Pancreas (tissue), 10 donors: ENCODE results near the gene FMNL2. TPM values are rescaled to one million over a fixed set of nuclear protein-coding genes. Genes with fewer than 3 reads are reported as not detected.

Experiments
- ATAC-seq, 4 donors: fragments of 200-7000 bp; cut with Tn5 transposase; one replicate each; pipeline versions ENCODE4 v1.8.0 to v1.9.1; 2020; ENCODE audit warnings: mild to moderate bottlenecking in 4 of 4, moderate library complexity in 4 of 4
- DNase-seq, 6 donors: peaks; one replicate each; pipeline ENCODE4 v3.0.0-alpha.2; 2020
- FAIRE-seq: peaks from 2 replicates; lab custom pipeline; 2012; peaks lifted over from hg19 to GRCh38; lab: Jason Lieb, UNC
- H3K27ac ChIP-seq, 4 donors: fragments of 200-600 bp; sonication (generic); 1 replicate in 3 of 4; 2 replicates in 1 of 4; pipeline versions ENCODE4 v1.5.0 to v1.8.0; 2020
- H3K27me3 ChIP-seq, 4 donors: fragments of 200-600 bp; one replicate each; pipeline ENCODE4 v1.8.0; 2021
- H3K36me3 ChIP-seq, 3 donors: fragments of 200-600 bp; sonication (generic) in 1 of 3; one replicate each; pipeline versions ENCODE4 v1.5.0 to v1.8.0; 2020 to 2021
- H3K4me1 ChIP-seq, 3 donors: fragments of 200-600 bp; one replicate each; pipeline ENCODE4 v1.8.0; 2021
- H3K4me3 ChIP-seq, 4 donors: fragments of 200-600 bp; sonication (generic) in 2 of 4; one replicate each; pipeline versions ENCODE4 v1.5.0 to v1.8.0; 2020 to 2021
- H3K9me3 ChIP-seq, 4 donors: fragments of 200-600 bp; one replicate each; pipeline ENCODE4 v1.8.0; 2021
- WGBS, 2 donors: extraction: QIAGEN DNeasy Blood & Tissue Kit; methylation state at CpG; one replicate each; pipeline ENCODE4 v1.1.7; 2013; 5-methylcytosine and 5-hydroxymethylcytosine counted together
- intact Hi-C, 3 donors: fragments of 100-400 bp; cut with DNase I; formaldehyde crosslinking; loops; one replicate each; pipeline versions ENCODE4 v1.11.1 to v1.14.2; 2022
- polyA plus RNA-seq, 2 donors: library from polyadenylated mRNA; stranded (reverse); fragments of 200-250 nt; gene quantifications; one replicate each; pipeline ENCODE4 v1.2.3, GENCODE V29; 2013
- total RNA-seq, 6 donors: library from RNA; stranded (reverse); fragmentation: NEBNext Ultra II Directional in 4 of 6; extraction: Animal tissue kit (Norgen Biotek cat#: 25700) in 4 of 6; gene quantifications; one replicate each; pipeline versions ENCODE4 v1.2.1 to v1.2.4, GENCODE V29; 2021 to 2023
- TF ChIP-seq, protein P1 (sequence below), 4 donors: fragments of 200-600 bp; sonication (generic) in 3 of 4; IDR thresholded peaks; one replicate each; pipeline versions ENCODE4 v1.5.0 to v1.8.0; 2021; ENCODE audit warnings: antibody characterized with exemption in 4 of 4
- donor health status: healthy with polysubstance abuse.
- donor health status: DM: no; HTN: no; CAD: no; lungs with moderate emphysema.
- donor health status: DM: no; HTN: no; CAD: no.
- donor health status: control.
- donor health status: control.
- donor health status: Bipolar disorder and iron deficiency.
- donor health status: DM: yes; HTN: yes; CAD: no.
- donor health status: DM: no; HTN: no; CAD: no.
- donor health status: DM: no; HTN: no; CAD: no.
- donor health status: DM: yes; HTN: yes; CAD: no.

FMNL2 gene
- total and polyA plus RNA-seq, 8 donors, result 7.5 to 22.3 (median 11.3) TPM

DNA sequence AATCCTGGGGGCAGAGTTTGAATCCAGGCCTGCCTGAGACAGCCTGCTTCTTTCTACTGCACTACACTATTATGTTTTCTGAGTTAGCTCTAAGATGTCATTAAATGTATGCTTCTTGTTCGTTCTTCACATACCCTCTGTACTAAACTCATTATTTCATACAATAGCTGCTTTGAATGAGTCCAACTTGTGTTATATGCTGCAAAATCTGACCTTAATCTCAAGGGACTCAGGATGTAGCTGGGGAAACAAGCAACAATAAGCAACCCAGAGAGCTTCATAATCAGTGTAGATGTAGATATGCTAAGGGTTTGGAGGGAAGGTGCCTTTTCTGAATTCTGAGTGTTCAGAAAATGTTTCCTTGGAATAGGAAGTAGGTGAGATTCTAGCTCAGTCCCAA, 14.4 kb downstream of the FMNL2 start:
- Histone ChIP-seq H3K4me3 (no peak overlapping the region), H3K4me1 (no peaks in the 10 kb centered on the region), H3K9me3 (no peaks in the 10 kb centered on the region), H3K27ac (no peak overlapping the region), H3K36me3 (no peaks in the 10 kb centered on the region), H3K27me3 (no peaks in the 10 kb centered on the region)
- DNase-seq, result no peak
- no peak for ATAC-seq
- intact Hi-C loops, result no loop called here
- no peak for FAIRE-seq
- TF ChIP-seq, protein P1, sequence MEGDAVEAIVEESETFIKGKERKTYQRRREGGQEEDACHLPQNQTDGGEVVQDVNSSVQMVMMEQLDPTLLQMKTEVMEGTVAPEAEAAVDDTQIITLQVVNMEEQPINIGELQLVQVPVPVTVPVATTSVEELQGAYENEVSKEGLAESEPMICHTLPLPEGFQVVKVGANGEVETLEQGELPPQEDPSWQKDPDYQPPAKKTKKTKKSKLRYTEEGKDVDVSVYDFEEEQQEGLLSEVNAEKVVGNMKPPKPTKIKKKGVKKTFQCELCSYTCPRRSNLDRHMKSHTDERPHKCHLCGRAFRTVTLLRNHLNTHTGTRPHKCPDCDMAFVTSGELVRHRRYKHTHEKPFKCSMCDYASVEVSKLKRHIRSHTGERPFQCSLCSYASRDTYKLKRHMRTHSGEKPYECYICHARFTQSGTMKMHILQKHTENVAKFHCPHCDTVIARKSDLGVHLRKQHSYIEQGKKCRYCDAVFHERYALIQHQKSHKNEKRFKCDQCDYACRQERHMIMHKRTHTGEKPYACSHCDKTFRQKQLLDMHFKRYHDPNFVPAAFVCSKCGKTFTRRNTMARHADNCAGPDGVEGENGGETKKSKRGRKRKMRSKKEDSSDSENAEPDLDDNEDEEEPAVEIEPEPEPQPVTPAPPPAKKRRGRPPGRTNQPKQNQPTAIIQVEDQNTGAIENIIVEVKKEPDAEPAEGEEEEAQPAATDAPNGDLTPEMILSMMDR (IDR thresholded peaks at IDR 0.05), result no peak
- WGBS, 2 donors, result 65 to 74% methylated on average over 1 of the region's 1 CpG

GRCh38 chr2:152350155-152350679, 15.2 kb downstream of the FMNL2 start:
- Histone ChIP-seq H3K4me1 (no peaks in the 10 kb centered on the region), H3K27me3 (no peaks in the 10 kb centered on the region), H3K4me3 (no peak overlapping the region), H3K9me3 (no peaks in the 10 kb centered on the region), H3K27ac (no peak overlapping the region), H3K36me3 (no peaks in the 10 kb centered on the region)
- no peak for ATAC-seq
- WGBS, 2 donors, result 93 to 95% methylated on average over 5 of the region's 5 CpGs
- DNase-seq, result no peak
- FAIRE-seq, result no peak
- intact Hi-C loops, result no loop called here
- TF ChIP-seq, protein P1 (IDR thresholded peaks at IDR 0.05), result no peak

DNA sequence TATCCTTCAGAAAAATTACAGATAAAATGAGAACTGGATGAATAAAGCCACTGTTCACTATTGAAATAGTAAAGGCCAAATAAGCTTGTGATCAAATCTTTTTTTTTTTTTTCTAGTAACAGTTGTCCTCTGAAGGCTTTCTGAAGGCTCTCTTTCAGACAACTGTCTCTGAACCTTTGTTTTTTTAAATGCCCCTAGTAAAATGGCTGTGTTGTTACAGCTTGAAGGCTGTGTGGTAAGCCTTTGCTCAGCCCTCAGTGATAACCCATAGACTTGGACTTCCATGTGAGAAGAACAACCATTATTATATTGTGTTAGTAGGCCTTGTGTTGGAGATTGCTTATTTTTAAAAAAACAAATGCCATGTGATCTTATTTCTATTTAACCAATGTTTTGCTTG, 17.6 kb downstream of the FMNL2 start:
- Histone ChIP-seq H3K27me3 (no peaks in the 10 kb centered on the region), H3K4me3 (no peak overlapping the region), H3K27ac (no peak overlapping the region), H3K4me1 (no peaks in the 10 kb centered on the region), H3K9me3 (no peaks in the 10 kb centered on the region), H3K36me3 (no peaks in the 10 kb centered on the region)
- intact Hi-C loops, result no loop called here
- ATAC-seq (no peak), FAIRE-seq (no peak), DNase-seq (no peak)
- TF ChIP-seq, protein P1 (IDR thresholded peaks at IDR 0.05), result no peak

- Histone ChIP-seq H3K9me3 (no peaks in the 10 kb centered on the region), H3K27me3 (no peaks in the 10 kb centered on the region), H3K36me3 (no peaks in the 10 kb centered on the region), H3K27ac (no peak overlapping the region), H3K4me1 (no peaks in the 10 kb centered on the region), H3K4me3 (no peak overlapping the region)
- no peak for DNase-seq
- ATAC-seq, result no peak
- WGBS, 2 donors, result 61 to 73% methylated on average over 2 of the region's 2 CpGs
- intact Hi-C loops, result no loop called here
- TF ChIP-seq, protein P1 (IDR thresholded peaks at IDR 0.05), result no peak
- FAIRE-seq, result no peak
Observed at GRCh38 chr2:152353364-152353763, 18.4 kb downstream of the FMNL2 start.

GRCh38 chr2:152354069-152354755, 19.2 kb downstream of the FMNL2 start:
- intact Hi-C loops, result no loop called here
- WGBS, 2 donors, result 88 to 92% methylated on average over 4 of the region's 4 CpGs
- TF ChIP-seq, protein P1 (IDR thresholded peaks at IDR 0.05), result no peak

More at GRCh38 chr2:152354069-152354755, 19.2 kb downstream of the FMNL2 start:
- H3K4me1 ChIP-seq, result no peaks in the 10 kb centered on the region
- no peak overlapping the region for H3K27ac ChIP-seq
- FAIRE-seq, result no peak
- H3K27me3 ChIP-seq, result no peaks in the 10 kb centered on the region
- DNase-seq, result no peak
- ATAC-seq, result no peak
- H3K36me3 ChIP-seq, result no peaks in the 10 kb centered on the region
- no peaks in the 10 kb centered on the region for H3K9me3 ChIP-seq
- no peak overlapping the region for H3K4me3 ChIP-seq
